Stimulated activated CD4-positive, alpha-beta T cell treated with anti-CD3 and anti-CD28 coated beads, Interleukin-4, amount 100 ng/mL, for 1 hour (primary cell): Measurements from ENCODE around the gene FAM204A.

Experiments
- DNase-seq: peaks from one replicate; pipeline ENCODE4 v3.0.0-alpha.2; 2020

The FAM204A gene

DNA sequence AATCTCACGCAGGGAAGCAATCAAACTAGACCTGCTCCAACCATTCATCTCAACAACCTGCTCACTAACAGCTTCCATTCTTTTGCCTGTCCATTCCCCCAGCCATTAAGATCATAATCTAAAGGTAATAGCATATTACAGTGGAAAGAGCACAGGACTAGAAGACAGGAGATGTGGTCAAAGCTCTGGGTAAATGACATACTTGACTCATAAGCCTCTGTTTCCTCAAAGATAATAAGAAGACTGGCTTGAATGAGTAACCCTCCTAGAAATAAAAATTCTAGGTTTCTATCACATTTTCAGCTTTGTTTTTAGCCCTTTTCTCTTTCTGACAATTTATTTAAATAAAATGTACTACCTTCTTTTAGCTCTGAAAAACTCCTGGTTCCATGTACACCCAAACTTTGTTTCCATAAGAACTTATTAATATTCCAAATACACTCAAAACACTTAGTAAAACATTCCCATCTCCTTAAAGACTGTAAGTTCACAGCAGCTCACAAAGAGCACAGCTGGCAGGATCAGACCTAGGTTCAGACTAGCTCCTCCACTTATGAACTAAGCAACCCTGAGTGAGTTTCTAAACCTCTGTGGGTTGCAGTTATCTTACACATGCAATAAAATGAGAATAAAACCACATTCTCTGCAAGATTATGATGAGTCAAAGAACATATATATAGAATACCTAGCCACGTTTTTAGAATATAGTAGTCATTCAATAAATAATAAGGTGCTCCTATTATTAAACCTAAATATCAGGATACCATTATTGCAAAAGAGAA lies 11.6 kb downstream of the FAM204A start:
- DNase-seq: no peak

- no peak for DNase-seq
Measured at GRCh38 chr10:118324140-118324539, 18.0 kb downstream of the FAM204A start.

- DNase-seq: no peak
Measured at GRCh38 chr10:118321724-118322575, 20.2 kb downstream of the FAM204A start.

- DNase-seq: no peak
Measured at GRCh38 chr10:118315629-118316028, 26.5 kb downstream of the FAM204A start.

- no peak for DNase-seq
Measured at GRCh38 chr10:118314882-118315281, 27.2 kb downstream of the FAM204A start.

DNA sequence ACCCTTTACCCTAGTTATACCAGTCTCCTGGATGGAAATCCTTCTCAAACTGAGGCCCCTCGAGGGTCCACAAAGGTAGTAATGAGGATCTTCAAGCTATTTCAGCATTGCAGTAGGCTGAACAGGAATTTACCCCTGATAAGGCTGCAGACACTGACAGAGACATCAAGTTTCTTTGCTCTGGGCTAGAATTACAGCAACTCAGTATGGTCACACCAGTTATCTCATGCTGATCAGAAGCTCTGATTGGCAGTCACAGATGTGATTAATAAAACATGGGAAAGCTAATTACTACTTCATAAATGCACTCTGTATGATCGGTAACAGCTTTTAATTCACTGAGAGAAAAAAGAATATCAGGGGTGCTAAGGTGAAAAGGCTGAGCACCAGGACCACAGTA lies 30.6 kb downstream of the FAM204A start:
- no peak for DNase-seq

DNA sequence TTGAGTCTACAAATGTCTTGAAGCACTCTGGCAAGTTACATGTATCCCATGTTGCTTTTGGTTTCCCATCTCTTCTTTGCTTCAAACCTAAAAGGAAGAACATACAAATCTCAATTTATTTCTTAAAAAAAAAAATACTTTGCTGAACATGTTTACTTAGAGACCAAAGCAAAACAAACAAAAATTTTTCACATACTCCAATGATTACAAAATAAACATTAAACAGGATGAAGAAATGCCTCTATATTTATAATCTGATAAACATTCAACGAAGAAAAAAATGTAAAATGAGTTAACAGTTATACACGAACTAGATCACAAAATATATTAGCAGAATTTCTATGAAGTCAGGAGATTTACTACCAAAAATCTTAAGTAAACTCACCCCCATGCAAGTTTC lies 31.3 kb downstream of the FAM204A start:
- DNase-seq: no peak

DNA sequence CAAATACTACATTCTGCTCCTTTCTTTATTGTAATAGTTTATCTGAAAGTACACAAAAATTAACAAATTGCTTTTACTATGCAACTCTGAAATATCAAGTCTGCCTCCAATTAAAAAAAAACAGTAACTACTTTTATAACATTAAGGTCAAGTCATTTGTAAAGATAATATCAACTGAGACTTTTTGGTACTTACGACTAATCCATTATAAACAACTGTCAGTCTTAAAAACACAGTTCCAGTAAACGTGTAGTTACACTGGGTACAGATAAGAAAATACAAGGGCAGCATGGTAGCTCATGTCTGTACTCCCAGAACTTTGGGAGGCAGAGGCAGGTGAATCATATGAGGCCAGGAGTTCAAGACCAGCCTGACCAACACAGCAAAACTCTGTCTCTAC lies 32.2 kb downstream of the FAM204A start:
- DNase-seq: no peak

DNA sequence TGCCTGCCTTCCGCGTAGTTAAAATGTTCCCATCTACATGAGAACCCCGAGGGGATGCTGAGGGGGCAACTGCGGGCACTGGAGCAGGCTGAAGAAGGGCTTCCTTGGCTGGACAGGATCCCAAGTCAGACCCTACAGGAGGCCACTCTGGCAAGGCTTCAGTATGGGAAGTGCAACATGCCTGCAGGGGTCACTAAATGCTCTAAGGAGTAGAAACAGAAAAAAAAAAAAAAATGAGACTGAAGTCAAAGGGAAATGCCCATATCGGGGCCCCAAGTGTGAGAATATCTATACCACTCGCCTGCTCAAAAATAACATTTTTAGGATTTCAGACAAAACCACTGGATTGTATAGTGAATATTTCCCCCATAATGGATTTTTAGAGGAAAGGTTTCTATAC lies 33.5 kb downstream of the FAM204A start:
- DNase-seq: no peak

- DNase-seq: no peak
Measured at GRCh38 chr10:118307859-118308258, 34.3 kb downstream of the FAM204A start.

DNA sequence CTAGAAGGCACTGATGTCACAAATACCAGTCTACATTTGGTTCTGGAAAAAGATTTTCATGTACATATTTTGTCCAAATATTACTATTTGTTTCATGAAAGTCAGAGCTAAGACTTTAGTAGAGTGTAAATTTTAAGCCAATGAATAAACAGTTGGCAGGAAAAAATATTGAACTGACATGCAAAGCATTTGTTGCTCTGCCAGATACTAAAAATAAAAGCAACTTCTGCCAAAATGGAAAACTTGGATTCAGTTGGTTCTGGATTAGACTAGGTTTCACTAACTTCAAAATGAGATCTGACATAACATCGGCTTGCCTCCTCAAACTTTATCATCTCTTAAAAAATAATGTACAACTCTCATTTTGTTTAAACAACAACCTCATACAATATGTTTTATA lies 34.9 kb downstream of the FAM204A start:
- no peak for DNase-seq

- no peak for DNase-seq
Measured at GRCh38 chr10:118305730-118306129, 36.4 kb downstream of the FAM204A start.

- DNase-seq: no peak
Measured at GRCh38 chr10:118304521-118304920, 37.6 kb downstream of the FAM204A start.

GRCh38 chr10:118301211-118301610 lies 40.9 kb downstream of the FAM204A start:
- no peak for DNase-seq

GRCh38 chr10:118300320-118300719 lies 41.8 kb downstream of the FAM204A start:
- DNase-seq: no peak

GRCh38 chr10:118298787-118299186 lies 43.3 kb downstream of the FAM204A start:
- DNase-seq: no peak

GRCh38 chr10:118291122-118291521 lies 51.0 kb downstream of the FAM204A start:
- DNase-seq: no peak

- no peak for DNase-seq
Measured at GRCh38 chr10:118290471-118290995, 51.6 kb downstream of the FAM204A start.

DNA sequence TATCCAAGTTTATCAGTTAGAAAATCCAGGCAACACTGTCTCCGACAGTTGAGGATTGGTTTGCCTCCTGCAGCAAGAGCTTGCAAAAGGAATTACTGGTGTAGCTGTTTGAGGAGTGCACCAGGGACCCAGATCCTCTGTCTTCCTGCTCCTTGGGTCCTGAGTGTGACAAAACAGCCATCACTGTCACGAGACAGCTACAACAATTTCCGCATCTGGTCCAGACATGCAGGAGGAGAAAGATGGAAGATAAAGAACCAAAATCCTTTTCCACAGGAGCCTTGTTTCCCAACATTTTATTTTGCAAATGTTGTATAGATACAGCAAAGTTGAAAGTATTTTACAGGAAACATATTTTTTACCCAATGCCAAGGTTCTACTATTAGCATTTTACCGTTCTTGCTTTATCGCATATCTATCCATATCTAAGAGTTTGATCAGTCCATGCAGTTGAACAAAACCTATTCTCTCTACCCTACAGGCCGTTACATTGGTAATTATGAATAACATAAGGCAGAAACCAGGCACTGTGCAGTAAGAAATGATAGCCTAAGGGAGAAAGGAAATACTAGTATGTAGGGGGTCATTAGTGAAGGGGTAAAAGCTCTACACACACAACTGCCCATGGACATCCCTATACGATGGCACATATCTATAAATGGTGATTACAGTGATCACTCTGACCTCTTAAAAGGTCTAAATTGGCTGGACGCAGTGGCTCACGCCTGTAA lies 54.9 kb downstream of the FAM204A start:
- DNase-seq: no peak

- no peak for DNase-seq
Measured at GRCh38 chr10:118286051-118286838, 55.9 kb downstream of the FAM204A start.

DNA sequence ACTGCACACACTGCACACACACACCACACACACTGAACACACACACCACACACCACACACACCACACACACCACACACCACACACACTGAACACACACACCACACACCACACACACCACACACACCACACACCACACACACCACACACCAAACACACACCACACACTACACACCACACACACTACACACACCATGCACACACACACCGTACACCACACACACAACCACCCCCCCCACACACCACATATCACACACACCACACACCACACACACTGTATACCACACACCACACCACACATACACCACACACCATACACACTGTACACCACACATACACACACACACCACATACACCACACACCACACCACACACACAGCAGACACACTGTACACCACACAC lies 59.5 kb downstream of the FAM204A start:
- DNase-seq: no peak

DNA sequence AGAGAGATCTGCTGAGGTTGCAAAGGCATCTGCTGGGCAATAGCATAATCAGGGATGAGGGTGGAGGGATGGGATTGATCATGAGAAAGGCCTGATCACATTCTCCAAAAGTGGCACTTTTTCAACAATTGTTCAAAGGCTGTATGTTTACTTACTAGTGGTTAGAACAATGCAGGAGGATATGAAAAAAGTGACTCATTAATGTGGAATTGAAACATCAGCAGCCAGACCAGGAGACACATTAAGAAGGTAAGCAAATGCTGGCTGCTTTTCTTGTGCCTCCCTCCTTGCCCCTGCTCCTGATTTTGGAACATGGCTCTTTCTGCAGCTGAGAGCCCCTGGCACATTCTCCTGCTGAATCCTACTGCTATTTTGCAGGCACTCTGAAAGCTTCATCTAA lies 63.5 kb downstream of the FAM204A start:
- DNase-seq: no peak
